ENCODE measurements around the gene ANO2.

Gene ANO2

DNA sequence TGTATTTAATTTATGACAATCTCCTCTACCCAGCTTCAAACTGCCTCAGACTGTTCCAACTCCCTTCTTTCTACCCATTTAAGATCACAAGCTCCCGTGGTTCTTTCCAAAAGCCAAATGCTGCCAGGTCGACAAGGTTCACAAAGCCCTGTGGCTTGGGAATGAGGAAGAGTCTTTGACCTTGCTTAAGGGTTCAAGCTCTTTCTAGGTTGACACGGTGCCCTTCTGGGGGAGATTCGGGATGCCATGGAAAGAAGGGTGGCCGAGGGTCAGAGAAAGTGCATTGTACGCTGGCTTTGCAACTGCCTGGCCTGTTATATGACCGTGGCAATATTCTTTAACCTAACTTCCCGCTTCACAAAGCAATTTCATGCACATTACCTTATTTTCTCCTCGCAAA is 239.3 kb downstream of the ANO2 start:
- TF ChIP-seq CTCF (conservative IDR thresholded peaks at IDR 0.05; ENCODE audit: low read depth, low read length), result no peak
- H3K4me3 ChIP-seq (ENCODE audit: low read length), result no peak overlapping the region
- no peak for DNase-seq (ENCODE audit: low read depth)

- no peak for TF ChIP-seq CTCF (conservative IDR thresholded peaks at IDR 0.05; ENCODE audit: low read depth, low read length)
- DNase-seq (ENCODE audit: low read depth), result peak; percentile 10
- H3K4me3 ChIP-seq (ENCODE audit: low read length), result no peak overlapping the region
These were observed 250.2 kb downstream of the ANO2 start for GRCh38 chr12:5694759-5695409.

GRCh38 chr12:5692850-5693249 is 252.2 kb downstream of the ANO2 start:
- no peak for DNase-seq (ENCODE audit: low read depth)
- no peak overlapping the region for H3K4me3 ChIP-seq (ENCODE audit: low read length)
- TF ChIP-seq CTCF (conservative IDR thresholded peaks at IDR 0.05; ENCODE audit: low read depth, low read length), result no peak

DNA sequence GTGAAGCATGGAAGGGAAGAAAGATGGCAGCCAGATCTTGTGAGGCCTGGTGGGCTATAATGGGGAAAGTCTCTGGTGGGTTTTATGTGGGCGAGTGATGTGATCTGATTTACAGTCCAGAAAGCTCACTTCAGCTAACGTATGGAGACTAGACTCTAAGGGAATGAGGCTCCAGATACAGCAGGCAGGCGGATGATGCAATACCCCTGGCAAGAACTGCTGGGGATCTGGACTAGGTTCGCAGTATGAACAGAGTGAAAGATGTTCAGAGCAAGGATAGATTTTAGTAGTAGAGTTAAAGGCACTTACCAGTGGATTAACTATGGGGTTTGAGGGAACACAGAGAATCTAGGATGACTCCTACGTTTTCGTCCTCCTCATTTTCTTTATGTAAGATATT is 253.1 kb downstream of the ANO2 start:
- TF ChIP-seq CTCF (conservative IDR thresholded peaks at IDR 0.05; ENCODE audit: low read depth, low read length), result no peak
- no peak overlapping the region for H3K4me3 ChIP-seq (ENCODE audit: low read length)
- no peak for DNase-seq (ENCODE audit: low read depth)

- DNase-seq (ENCODE audit: low read depth), result no peak
- H3K4me3 ChIP-seq (ENCODE audit: low read length), result no peak overlapping the region
- TF ChIP-seq CTCF (conservative IDR thresholded peaks at IDR 0.05; ENCODE audit: low read depth, low read length), result no peak
These were observed 254.8 kb downstream of the ANO2 start for GRCh38 chr12:5690240-5690639.

DNA sequence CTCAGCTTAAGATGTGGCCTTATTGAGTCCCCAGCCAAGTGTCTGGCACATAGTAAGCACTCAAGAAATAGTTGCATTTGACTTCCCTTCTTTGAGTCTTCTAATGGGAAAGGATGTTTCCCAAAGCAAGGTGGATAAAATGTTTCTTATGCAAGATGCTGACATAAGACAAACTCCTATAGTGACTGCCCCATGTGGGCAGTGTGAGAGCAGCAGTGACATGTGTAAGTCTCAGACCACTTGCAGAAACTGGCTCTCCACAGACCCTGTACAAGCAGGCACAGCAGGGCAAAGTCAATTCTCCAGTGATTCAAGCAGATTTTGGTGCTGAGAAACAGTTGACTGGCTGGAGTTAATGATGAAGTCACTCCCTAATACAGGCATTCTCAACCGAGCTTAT is 255.3 kb downstream of the ANO2 start:
- H3K4me3 ChIP-seq (ENCODE audit: low read length), result no peak overlapping the region
- no peak for TF ChIP-seq CTCF (conservative IDR thresholded peaks at IDR 0.05; ENCODE audit: low read depth, low read length)
- DNase-seq (ENCODE audit: low read depth), result no peak

- no peak overlapping the region for H3K4me3 ChIP-seq (ENCODE audit: low read length)
- no peak for DNase-seq (ENCODE audit: low read depth)
- no peak for TF ChIP-seq CTCF (conservative IDR thresholded peaks at IDR 0.05; ENCODE audit: low read depth, low read length)
These were observed 256.8 kb downstream of the ANO2 start for GRCh38 chr12:5688226-5688625.
